HTERT RPE-1 (cell line): Measurements from ENCODE around the gene BABAM2.
"Not testable (repeated sequence)": the region's sequence is repeated elsewhere in the genome, so short reads cannot be mapped to it uniquely, and the experiment has no call there.

ENCODE experiments used
- in situ Hi-C: fragments of 300-500 bp; cut with MboI; formaldehyde crosslinking; loops from 4 replicates; pipeline ENCODE4 v1.14.3; 2020; ENCODE audit warnings: low sequenced_read_pairs

The BABAM2 gene

DNA sequence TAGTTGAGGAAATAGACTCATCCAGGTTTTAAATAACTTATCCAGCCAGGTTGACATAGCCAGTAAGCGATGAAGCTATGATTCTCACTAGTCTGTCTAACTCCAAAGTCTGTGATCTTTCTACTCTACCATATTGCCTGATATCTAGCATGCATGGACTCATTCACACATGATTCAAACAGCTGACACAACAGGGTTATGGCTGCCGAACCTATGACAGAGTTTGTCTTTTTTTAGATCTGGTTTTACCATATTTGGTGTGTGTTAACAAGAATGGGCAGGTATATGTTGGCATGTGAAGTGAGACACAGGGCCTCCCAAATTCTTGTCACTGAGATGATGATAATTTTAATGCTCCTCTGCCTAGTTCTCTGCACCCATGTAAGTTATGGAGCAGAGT lies 210.6 kb downstream of the BABAM2 start:
- in situ Hi-C loops, result no loop called here

DNA sequence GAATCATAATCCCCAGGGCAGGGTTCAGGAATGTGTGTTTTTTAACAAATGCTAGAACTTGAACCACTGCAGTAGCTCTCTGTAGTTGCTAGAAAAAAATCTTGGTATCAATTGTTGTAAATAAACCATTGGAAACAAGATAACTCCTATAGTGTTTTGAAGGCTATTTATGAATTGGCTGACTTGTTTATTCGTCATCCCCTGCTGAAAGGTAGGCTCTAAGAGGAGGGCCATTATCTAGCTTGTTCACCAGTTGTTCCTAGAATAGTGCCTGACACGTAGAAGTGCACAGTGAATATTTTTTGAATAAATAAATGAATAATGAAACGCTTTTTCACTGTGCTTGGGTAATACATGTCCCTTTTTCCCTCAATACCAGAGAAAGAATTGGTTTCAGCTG lies 211.4 kb downstream of the BABAM2 start:
- in situ Hi-C loops, result no loop called here

DNA sequence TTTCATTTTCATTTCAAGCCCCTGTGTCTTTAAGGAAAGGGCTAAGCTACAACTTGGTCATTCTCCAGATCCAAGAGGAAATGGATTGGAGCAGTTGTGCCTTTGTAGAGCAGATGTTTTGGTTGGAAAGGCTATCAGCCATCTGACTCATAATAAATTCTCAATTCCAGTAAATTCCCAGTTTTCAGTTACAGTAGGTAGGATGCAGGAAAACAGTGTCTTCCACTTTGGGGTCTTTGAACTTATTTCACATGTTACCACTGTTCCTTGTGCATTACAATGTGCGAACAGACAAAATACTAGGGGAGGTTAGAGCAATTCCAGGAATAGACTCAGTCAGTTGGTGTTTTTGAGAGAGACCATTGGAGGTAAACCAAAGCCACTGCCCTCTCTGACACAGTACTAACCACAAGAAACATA lies 211.9 kb downstream of the BABAM2 start:
- in situ Hi-C loops, result no loop called here

DNA sequence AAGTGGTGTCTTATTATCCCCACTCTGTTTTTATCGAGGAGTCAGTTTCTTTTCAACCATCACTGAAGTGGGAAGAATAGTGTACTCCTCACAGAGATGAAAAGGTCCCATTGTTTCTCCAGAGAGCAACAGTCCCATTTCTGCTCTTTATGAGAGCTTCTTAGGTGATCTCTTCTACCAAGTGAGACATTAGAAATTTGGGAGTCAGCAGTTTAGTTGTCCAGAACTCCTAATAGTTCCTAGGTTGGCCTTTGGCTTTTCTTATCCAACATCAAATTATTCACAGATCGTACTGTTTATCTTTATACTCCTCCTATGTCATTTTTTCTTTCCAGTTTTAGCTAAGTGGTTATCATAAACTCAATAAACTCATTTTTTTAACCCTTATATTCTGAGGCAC lies 213.1 kb downstream of the BABAM2 start:
- in situ Hi-C loops, result no loop called here

DNA sequence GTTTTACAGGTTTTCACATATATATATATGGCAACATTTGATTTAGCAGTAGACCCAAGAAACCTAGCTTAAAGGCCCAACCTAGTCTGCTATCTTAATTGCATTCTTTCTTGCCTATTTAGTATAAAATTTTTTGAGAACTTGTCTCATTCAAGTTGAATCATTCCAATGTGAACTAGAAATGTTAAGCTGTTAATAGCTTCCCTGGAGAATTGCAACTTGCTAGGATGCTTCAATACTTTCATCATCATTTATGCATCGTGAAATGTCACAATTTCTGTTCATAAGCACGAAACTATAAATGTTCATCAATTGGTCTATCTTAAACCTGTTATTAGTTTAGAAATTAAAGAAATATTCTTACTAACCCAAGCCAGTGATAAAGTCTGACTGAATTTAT lies 217.6 kb downstream of the BABAM2 start:
- in situ Hi-C loops, result no loop called here

DNA sequence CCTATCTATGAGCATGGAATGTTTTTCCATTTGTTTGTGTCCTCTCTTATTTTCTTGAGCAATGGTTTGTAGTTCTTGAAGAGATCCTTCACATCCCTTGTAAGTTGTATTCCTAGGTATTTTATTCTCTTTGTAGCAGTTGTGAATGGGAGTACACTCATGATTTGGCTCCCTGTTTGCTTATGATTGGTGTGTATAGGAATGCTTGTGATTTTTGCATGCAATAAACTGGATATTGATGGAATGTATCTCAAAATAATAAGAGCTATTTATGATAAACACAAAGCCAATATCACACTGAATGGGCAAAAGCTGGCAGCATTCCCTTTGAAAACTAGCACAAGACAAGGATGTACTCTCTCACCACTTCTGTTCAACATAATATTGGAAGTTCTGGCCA lies 223.2 kb downstream of the BABAM2 start:
- in situ Hi-C loops, result not testable (repeated sequence)

DNA sequence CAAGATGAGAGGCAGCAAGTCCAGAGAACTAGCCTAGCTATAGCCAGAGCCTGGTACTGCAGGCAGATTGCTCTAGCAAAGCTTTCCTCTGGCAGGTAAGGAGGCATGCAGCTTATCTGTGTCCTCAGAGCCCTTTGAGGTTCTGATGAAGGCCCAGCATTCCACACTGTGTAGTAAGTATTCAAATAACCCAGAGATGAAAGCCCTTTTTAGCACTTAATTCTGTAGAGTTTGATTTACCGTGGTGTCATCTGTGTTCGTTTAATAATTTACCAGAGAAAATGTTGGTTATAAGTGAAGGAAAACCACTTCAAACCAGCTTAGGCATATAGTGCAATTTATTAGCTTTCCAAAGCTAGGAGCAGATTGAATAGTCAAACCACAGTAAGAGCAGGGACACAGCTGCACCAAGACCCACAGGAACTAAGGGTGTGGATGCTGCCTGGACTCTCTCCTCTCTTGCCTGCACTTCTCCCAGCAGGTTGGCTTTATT lies 226.6 kb downstream of the BABAM2 start:
- in situ Hi-C loops, result no loop called here

DNA sequence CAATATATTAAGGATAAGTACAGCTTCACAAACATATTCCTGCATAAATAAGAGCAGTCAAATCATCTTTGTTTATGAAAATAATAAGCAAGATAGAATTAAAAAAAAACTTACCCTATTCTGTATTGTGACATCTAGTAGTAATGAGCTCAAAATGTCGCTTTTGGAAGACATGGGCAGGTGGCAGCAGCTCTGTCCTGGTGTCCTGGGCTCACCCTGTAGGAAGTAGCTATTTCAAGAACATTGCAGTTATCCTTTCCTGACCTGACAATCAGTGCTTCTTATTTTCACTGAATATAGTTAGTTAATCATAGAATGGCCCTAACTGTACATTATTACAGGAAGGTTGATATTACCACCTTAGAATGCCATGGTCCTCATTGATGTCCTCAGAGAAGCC lies 229.1 kb downstream of the BABAM2 start:
- in situ Hi-C loops, result no loop called here

DNA sequence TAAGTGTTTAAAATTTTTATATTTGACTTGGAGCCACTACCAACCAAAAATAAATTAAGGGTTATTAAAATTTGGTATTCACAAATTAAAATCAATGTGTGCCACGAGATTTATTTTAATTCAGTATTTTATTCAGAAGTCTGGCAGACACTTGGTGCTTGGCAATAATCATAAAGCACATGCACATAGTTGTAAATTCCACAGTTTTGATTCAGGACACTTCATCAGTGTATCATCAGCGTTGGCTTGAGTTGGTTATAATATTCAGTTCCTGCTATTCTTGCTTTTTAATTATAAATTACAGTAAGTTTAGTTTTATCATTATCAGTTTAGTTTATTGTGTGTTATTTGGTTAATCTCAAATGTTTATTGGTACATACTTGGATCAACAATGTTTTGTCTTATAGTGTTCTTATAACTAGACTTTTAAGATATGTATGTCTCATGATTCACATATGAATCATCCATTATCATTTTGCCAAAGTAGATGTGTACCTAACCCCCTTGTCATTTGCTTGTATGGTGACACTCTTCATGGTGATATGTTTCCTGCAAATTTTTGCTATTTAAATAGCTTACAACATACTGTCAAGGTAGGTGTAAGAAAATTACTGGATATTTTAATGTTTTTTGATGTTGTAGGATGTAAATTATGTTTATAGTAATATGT lies 237.9 kb downstream of the BABAM2 start:
- in situ Hi-C loops, result no loop called here

DNA sequence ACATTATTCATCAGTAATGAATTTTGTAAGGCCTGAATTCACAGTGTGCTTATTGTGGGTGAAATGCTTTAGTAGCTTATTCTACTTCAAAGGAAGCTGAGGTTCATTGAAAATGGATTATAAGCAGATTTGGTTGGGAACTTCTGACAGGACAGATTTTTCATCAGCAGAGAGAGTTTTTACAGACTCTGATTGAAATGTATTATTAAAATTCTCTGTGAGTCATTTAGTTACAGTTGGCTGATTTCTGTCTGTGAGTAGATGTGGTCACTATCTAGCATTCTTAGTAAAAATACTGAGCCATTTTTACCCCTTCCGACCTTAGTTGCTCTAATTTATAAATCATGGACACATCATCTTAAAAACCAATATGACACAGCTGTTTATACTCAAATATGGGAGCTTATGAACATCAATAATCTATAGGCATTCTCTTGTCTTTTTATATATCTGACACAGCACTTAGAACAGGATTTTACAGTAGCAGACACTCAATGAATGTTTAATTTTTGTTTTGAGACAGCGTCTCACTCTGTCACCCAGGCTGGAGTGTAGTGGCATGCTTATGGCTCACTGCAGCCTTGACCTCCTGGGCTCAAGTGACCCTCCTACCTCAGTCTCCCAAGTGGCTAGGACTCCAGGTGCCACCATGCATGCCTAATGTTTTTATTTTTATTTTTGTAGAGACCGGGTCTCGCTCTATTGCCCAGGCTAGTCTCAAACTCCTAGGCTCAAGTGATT lies 239.6 kb downstream of the BABAM2 start:
- in situ Hi-C loops, result no loop called here

DNA sequence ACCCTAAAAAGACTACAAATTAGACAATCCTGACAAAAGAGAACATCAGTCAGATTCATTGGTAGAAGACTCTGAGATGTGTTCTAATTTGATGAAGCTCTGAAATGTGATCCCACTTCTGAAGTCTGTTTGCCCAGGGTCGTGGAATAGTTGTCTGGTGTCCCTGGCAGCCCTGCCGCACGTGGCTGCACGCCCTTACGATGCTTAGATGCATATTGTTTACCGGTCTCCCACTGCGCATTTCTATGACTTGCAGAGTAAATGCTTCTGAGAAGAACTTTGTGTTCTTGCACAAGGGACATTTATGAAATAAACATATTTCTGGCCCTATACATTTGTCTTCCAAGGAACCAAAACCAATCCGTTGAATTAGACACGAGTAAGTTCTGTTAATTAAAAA lies 243.2 kb downstream of the BABAM2 start:
- in situ Hi-C loops, result no loop called here

DNA sequence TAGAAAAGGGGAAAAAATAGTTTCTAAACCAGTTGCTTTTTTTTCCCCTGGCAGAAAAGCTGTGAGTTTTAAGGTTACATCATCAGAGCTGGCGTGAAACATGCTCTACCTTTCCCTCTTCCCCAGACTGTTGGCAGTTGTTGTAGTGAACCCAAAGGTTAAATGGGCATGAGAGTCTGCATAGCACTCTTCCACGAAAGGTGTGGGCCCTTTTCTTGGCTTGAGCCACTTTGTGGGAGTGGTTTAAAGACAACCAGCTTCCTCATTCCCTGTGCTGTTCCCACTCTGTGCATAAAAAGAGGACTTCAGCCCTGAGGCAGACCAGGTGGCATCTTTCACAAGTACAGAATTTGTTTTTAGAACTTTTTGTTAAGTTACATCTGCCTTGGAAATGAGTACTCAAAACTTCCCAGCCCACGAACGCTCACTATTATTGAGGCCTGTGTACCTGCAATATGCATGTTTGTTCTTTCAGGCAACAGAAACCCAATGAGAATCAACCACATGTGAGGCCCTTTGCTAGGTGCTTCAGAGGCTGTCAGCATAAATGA lies 243.8 kb downstream of the BABAM2 start:
- in situ Hi-C loops, result no loop called here

DNA sequence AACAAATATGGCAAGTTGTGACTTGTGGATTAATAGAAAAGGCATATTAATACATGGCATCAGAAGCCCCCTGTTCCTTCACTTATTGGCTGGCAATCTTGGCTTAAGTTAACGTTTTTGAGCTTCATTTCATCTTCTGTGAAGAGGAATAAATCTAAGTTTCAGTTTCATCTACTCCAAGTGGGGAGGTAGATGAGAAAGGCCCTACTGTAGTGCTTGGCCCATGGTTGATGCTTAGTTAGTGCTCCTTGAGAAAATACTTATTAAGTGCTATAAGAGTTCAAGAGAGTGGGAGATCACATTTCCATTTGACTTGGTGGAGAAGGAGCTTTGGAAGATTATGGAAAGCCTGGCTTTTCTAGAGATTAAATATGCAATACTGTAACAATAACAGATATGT lies 244.3 kb downstream of the BABAM2 start:
- in situ Hi-C loops, result no loop called here

DNA sequence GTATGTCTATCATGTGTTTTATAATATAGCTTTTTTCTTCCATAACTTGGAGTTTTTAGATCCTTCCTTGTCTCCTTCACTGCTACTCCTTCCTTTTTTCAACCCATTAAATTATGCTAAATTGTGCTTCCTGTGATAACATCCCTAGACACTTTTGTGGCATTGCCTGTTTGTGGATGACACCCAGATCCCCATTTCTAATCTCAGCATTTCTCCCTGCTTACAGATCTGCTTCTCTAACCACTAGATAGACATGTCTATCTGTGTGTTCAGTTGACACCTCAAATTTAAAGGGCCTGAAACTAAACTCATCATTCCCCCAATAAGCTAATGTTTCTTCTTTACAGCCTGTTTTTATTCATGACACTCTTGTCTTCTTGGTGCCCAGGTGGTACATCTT lies 244.8 kb downstream of the BABAM2 start:
- in situ Hi-C loops, result no loop called here

DNA sequence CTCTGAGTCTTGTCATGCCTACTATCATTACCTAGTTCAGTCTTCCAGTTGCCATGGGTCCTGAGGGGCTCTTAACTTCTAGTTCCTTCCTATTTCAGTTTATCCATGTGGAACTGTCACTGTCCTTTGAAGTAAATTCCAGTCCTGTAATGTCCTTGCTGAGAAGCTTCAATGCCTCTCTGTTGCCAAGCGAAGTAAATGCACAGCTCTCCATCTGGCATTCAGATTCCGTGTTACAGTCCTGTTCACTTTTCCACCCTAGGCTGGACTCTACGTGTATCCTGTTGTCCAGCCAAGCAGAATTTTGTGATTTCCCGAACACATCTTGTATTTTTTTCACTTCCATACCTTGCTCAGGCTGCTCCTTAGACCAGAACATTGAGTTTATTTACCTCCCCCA lies 245.3 kb downstream of the BABAM2 start:
- in situ Hi-C loops, result no loop called here

DNA sequence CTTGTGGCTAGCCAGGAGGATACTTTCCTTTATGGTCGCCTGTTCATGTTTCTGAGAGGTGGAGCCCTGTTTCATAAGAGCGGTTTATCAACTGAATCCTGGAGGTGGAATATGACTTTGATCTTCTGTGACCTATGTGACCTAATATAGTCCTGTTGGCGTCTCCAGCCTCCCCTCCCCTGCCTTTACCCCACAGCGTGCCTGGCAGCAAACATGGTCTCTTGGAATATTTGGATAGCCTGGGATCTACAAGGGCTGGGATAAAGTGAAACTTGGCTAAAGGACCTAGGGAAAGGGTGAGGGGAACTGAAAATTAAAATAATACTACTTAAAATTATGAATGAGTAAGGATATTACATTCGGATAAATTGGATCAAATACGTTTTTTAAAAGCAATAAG lies 246.0 kb downstream of the BABAM2 start:
- in situ Hi-C loops, result no loop called here

DNA sequence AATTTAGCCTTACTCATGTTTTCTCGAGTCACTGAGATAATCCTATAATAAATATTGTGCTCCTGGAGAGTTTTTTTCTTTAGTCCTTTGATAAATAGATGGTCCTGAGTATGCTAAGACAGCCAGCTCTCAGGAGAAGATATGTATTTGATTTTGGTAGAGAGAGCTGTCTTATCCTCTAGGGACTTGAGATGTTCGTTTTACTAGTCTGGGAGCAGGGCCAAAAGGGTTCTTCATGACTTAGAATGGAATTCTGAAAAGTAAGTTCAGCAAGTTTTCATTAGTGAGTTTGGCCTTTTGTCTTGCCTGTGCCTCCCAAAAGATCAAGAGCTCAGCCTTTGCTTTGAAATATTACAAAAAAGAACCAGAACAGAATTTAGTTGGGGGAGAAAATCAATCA lies 246.7 kb downstream of the BABAM2 start:
- in situ Hi-C loops, result no loop called here

DNA sequence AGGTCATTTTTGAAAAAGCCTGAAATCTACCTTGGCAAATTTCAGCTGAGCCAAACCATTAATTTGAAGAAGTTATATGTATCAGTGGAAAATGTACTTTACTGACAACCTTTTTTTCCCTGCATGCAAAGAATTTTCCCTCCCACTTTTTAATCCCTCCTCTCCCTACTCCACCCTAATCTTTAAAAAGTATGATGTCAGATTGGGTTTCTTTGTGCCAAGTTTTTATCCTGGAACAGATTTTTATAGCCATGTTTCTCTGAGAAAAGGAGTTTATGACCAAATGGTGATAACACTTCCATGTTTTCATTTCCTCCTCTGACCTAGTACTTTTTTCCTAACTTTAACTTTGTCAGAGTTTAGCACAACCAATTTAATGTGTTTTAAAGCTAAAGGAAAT lies 251.9 kb downstream of the BABAM2 start:
- in situ Hi-C loops, result no loop called here

DNA sequence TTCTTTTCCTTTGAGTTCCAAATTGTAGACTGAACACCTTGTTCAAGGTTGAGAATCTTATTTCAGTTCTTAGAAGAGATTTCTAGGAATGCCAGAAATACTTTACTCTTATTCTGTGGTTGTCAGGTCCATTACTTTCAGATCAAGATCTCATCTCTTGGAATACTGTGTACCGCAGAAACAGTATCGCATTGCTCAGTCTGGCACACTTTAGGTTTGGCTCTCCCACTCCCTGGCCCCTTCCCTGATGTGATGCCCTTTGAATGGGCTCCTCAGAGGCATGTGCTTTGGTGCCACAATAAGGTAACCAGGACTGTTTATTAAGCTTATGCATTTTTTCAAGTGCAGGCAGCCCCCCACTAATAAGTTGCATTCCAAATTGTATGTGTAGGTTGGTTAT lies 257.5 kb downstream of the BABAM2 start:
- in situ Hi-C loops, result no loop called here

DNA sequence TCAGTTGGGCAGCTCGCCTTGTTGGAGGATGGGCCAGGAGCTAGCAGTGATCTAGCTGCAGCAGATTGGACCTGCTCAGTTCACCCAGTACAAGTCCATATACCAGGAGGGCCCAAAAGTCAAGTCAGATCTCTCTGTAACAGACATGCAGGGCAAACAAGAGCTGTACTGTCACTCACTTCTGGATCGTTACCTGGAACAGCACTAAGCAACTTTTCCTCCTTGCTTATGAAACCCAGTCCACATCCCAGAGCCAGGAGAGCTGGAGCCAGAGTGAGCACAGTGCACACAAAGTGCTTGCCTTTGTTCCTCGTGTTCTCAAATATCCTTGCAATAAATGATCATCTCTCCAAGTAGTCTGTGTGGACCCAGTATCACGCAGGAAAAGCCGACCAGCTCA lies 258.0 kb downstream of the BABAM2 start:
- in situ Hi-C loops, result no loop called here

DNA sequence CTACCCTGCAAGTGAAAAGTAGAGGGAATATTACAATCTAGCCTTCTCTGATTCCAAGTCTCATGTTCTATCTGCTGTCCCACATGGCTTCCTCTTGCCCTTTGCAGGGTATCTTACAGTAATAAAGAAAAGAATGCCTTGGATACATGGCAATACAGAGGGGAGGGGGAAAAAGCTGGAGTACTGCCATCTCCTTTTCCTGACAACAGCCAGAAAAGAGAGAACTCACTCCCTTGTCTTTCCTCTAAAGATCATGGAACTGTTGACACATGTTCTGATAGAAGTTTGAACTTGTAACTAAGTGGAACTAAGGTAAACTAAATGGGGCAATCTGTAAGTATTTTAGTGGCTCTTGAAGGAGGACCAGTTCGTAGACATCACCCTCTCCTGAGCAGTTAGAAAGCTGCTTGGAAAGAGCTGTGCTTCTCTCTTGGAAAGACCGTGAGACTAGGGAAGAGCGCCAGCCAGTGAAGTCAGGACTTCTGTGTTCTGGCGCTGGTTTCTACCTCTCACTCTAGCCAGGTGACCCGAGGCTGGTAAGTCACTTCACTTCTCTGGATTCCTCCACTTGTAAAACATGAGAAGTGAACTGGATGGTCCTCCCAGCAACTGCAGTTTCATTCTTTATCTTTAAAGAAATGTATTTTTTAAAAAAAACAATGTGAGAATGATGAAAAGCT lies 259.8 kb downstream of the BABAM2 start:
- in situ Hi-C loops, result no loop called here

DNA sequence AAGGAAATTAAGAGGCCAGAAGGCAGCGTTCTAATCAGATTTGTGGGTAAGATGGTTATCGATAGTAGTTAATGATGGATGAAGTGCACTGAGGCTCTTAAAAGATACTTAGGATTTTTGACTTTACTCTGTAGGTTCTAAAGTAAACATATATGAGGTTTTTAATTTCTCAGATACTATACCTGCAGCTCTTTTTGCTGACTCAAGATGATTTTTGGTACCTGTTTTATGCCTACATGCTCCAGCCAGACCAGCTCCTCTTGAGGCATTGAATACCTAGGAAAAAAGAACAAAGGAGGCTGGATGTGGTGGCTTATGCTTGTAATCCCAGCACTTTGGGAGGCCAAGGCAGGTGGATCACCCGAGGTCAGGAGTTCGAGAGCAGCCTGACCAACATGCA lies 260.5 kb downstream of the BABAM2 start:
- in situ Hi-C loops, result no loop called here
